Measurements from ENCODE around the gene COL5A2.

GRCh38 chr2:189159717-189160116 lies 19.8 kb downstream of the COL5A2 start:
- TF ChIP-seq, protein P1, sequence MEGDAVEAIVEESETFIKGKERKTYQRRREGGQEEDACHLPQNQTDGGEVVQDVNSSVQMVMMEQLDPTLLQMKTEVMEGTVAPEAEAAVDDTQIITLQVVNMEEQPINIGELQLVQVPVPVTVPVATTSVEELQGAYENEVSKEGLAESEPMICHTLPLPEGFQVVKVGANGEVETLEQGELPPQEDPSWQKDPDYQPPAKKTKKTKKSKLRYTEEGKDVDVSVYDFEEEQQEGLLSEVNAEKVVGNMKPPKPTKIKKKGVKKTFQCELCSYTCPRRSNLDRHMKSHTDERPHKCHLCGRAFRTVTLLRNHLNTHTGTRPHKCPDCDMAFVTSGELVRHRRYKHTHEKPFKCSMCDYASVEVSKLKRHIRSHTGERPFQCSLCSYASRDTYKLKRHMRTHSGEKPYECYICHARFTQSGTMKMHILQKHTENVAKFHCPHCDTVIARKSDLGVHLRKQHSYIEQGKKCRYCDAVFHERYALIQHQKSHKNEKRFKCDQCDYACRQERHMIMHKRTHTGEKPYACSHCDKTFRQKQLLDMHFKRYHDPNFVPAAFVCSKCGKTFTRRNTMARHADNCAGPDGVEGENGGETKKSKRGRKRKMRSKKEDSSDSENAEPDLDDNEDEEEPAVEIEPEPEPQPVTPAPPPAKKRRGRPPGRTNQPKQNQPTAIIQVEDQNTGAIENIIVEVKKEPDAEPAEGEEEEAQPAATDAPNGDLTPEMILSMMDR (IDR thresholded peaks at IDR 0.05; ENCODE audit: insufficient read depth, low read length, poor library complexity, severe bottlenecking) = no peak
- TF ChIP-seq EZH2phosphoT487 (conservative IDR thresholded peaks at IDR 0.05; ENCODE audit: low read length) = no peak
